Neural progenitor cell (in vitro differentiated cells): ENCODE measurements around the gene SEC14L3.

Experiments
- EZH2 ChIP-seq: fragments of 200-600 bp; sonication (generic); IDR thresholded peaks from 2 replicates; pipeline ENCODE4 v1.6.1; 2017; ENCODE audit warnings: antibody characterized with exemption, mild to moderate bottlenecking, moderate library complexity
- EZH2phosphoT487 ChIP-seq: fragments of 200-600 bp; sonication (generic); IDR thresholded peaks from 2 replicates; pipeline ENCODE4 v1.6.1; 2017; ENCODE audit warnings: antibody characterized with exemption
- TF ChIP-seq, protein P1 (sequence below): fragments of 200-600 bp; sonication (generic); IDR thresholded peaks from 2 replicates; pipeline ENCODE4 v1.5.1; 2017; ENCODE audit warnings: antibody characterized with exemption, mild to moderate bottlenecking

DNA sequence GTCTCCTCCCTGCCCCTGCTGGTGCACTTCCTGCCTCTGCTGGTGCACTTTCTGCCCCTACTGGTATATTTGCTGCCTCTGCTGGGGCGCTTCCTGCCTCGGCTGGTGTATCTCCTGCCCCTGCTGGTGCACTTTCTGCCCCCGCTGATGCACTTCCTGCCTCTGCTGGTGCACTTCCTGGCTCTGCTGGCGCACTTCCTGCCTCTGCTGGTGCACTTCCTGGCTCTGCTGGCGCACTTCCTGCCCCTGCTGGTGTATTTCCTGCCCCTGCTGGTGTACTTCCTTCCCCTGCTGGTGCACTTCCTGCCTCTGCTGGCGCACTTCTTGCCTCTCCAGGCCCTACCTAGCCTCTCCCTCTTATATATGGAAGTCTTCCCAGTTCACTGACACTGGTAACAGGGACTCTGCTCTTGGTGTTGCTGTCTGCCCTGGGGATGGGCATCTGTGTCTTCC is 36.1 kb downstream of the SEC14L3 start:
- TF ChIP-seq, protein P1, sequence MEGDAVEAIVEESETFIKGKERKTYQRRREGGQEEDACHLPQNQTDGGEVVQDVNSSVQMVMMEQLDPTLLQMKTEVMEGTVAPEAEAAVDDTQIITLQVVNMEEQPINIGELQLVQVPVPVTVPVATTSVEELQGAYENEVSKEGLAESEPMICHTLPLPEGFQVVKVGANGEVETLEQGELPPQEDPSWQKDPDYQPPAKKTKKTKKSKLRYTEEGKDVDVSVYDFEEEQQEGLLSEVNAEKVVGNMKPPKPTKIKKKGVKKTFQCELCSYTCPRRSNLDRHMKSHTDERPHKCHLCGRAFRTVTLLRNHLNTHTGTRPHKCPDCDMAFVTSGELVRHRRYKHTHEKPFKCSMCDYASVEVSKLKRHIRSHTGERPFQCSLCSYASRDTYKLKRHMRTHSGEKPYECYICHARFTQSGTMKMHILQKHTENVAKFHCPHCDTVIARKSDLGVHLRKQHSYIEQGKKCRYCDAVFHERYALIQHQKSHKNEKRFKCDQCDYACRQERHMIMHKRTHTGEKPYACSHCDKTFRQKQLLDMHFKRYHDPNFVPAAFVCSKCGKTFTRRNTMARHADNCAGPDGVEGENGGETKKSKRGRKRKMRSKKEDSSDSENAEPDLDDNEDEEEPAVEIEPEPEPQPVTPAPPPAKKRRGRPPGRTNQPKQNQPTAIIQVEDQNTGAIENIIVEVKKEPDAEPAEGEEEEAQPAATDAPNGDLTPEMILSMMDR = no peak
- TF ChIP-seq EZH2phosphoT487 (no peak), EZH2 (no peak)
